HG02588 (cell line): ENCODE data around the gene ERCC6L2.

Experiments
- ATAC-seq: cut with Tn5 transposase; IDR thresholded peaks from one replicate; pipeline ENCODE4 v1.9.1; 2021; ENCODE audit warnings: mild to moderate bottlenecking, moderate library complexity; ENCODE audit not compliant: unreplicated experiment

The ERCC6L2 gene

DNA sequence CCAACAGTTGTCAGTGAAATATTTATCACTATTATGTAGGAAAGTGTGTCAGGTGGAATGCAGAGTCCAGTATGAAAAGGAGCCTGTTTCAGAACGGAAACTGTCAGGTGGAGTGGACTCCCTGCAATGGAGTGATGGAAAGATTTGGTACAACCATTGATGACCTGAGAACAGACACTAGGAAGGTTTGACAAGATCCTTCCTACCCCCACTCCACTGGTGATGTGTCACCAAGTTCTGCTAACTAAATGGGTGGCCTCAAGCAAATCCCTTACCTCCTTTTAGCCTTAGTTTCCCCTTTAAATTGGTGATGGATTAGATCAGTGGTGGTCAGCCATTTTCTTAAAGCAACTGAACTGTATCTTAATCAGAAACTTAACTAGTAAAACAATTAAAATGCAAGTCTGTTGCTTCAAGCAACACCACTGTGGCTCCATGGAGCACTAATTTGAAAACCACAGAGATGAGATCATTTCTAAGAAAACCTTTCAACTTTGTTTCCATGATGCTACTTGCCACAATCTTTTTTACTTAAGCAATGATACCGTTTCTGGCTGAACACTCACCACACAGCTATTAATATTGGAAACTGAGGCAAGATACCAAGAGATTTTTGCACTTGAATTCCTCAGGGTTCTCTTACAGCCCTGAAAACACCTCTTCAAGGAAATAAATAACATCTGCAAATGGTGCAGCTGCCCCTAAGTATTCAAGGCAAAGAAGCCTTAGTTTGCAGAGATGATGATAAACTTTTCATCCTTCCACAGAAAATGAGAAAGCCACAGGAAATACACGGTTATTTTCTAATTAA, 140.6 kb downstream of the ERCC6L2 start:
- ATAC-seq: no peak
